Caki2 (cell line): Measurements from ENCODE around the gene ADNP2. TPM values are rescaled to one million over a fixed set of nuclear protein-coding genes. Genes with fewer than 3 reads are reported as not detected.

Experiments used
- DNase-seq: peaks from one replicate; pipeline ENCODE4 v3.0.0-alpha.2; 2015; ENCODE audit warnings: low read depth
- in situ Hi-C: cut with HindIII; loops from 2 replicates; pipeline ENCODE4 v1.10.0; 2016; ENCODE audit warnings: low sequenced_read_pairs, low pct_unique_long_range_greater_than_20kb, mixed read lengths
- total RNA-seq: library from RNA; depleted of rRNA; stranded (reverse); fragments of >200 nt; shearing (Covaris generic); gene quantifications from 2 replicates; pipeline ENCODE4 v1.2.3, GENCODE V29; 2014; ENCODE audit warnings: low replicate concordance; rRNA removed

ADNP2 gene
- total RNA-seq, 1 experiment from 2014 or later = 8.1 TPM

DNA sequence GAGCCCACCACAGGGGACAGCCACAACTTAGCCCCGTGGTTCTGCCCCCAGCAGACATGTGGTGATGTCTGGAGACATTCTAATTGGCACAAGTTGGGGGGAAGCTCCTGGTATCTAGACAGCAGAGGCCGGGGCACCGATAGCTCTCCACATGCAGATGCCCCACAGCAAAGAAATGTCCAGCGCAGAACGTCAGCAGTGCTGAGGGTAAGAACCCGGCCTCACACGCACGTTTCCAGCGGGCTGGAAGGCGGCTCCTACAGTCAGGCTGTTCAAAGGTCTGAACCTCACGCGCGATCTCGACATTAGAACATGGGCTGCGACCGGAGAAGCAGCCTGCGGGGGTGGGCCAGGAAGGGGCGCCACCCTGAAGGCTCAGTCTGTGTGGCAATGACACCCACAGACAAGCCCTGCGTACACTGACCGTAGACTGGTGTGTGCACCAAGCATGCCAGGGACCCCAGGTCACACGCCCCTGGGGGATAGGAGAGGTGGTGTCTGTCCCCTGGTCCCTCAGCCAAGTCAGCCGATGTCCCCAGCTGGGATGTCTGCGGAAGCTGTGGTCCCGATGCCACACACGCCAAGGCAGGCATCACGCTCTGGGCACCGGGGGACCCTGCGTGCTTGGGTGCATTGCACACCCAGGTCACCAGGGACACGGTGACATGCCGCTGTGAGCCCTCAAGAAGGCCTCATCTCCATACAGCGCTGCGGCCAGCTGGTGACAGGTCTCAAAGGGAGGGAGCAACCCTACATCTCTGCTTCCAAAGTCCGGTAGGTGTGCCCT lies 71.9 kb downstream of the ADNP2 start:
- in situ Hi-C loops = no loop called here
- no peak for DNase-seq

DNA sequence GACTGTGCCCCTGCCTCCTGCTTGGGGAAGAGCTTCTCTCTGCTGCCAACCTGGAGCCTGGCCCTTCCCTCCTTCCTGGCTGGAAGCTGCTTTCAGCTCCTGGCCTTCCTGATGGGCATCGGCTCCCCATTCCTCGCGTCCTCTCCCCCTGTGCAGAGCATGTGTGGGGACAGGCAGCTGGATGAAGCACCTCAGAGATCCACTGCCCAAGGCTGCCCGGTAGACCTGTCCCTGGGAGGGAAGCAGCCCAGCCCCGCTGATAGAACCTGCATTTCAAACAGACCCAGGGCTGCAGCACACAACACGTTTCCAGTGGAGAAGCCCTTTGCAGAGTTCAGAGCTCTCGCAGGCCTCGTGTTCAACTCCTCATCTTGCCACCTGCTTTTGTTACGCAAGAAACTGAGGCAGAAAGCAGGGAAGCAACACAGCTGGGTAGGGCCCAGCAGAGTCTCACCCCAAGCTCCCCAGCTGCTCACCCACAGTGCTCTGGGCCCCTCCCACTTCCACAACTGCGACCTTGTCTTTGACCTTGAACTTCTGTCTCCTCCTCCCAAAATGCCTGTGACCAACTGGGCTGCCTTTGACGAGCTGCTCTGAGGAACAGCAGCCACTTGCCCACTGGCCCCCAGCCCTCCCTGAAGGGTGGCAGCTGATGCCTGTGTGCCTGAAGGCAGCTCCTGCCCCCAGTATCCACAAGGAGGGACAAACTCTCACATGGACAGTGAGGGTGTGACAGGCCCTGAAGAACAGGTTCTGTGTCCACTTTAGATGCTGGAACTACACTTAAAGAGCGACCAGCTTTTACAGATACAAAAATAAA lies 72.8 kb downstream of the ADNP2 start:
- DNase-seq = no peak
- in situ Hi-C loops = no loop called here

DNA sequence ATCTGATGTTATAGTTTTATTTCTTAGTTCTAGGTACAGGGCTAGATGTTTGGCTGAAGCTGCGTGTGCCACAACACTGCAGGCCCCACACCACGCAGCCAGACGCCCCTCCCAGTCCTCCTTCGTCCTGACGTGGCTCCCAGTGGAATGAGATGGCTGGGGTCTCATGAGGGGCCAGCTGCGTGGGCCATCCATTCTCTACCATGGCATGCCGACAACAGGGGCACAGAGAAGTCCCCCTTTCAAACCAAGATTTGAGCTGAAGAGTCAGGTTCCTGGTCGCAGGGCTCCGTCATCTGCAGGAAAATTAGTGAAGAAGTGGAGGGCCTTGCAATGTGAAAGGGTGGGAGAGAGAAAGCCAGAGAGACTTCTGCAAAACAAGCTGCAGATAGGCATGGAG lies 73.8 kb downstream of the ADNP2 start:
- in situ Hi-C loops = no loop called here

DNA sequence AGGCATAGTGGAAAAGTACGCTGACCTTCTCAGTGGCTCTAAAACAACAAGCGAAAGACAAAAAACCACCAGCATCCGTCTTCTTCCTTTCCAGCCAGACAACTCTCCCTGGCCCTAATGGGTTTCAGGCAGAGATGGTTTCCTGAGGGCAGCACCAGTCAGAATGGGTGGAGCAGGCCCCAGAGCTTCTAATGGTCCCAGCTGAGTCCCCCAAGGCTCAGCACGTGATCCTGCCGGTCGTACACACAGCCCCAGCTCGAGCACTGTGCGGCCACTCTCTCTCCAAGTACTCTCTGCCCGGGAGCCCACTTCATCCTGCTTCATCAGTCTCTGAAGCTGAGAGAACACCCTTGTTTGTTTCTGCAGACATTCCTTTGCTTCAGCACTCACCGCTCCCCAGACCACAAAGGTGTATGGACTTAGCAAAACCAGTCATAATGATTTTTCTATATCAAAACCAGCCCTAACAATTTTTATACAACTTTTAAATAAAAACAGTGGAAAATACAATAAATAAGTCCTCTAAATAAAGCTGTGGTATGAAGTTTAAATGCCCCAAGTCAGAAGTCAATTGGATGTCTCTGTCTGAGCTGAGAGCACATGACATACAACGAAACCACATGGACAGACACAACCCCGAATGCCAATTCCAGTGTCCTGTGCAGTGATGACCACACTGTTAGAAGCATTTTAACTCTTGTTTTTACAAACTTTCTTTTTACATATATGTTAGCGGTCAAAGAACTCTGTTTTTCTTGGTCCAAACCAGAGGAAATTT lies 74.4 kb downstream of the ADNP2 start:
- in situ Hi-C loops = no loop called here
- DNase-seq = no peak

More for the DNA sequence above, 73.8 kb downstream of the ADNP2 start:
- no peak for DNase-seq

DNA sequence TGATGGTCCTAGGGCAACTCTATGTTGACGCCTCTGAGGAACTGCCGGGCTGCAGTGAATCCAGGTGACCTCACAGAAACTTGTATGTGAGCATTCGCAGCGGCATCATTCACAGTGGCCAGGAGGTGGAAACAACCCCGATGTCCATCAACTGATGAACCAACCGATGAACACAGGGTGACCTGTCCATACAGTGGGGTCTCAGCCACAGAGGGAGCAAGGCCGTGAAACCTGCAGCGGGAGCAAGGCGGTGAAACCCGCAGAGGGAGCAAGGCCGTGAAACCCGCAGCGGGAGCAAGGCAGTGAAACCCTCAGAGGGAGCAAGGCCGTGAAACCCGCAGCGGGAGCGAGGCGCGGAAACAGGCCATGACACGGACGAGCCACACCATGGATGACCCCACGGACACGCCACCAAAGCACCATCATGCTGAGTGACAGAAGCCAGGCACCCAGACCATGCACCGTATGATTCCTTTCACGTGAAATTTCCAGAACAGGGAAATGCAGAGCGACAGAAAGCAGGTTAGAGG lies 75.2 kb downstream of the ADNP2 start:
- no peak for DNase-seq
- in situ Hi-C loops = no loop called here

DNA sequence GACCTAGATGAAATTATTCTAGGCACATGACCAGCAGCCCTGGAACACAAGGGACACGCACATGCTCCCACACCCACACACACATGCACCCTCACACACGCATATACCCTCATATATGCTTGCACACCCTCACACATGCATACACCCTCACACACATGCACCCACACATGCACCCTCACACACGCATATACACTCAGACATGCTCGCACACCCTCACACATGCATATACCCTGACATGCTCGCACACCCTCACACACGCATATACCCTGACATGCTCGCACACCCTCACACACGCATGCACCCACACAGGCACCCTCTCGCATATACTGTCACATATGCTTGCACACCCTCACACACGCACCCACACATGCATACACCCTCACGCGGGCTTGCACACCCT lies 76.5 kb downstream of the ADNP2 start:
- DNase-seq = no peak
- in situ Hi-C loops = no loop called here

DNA sequence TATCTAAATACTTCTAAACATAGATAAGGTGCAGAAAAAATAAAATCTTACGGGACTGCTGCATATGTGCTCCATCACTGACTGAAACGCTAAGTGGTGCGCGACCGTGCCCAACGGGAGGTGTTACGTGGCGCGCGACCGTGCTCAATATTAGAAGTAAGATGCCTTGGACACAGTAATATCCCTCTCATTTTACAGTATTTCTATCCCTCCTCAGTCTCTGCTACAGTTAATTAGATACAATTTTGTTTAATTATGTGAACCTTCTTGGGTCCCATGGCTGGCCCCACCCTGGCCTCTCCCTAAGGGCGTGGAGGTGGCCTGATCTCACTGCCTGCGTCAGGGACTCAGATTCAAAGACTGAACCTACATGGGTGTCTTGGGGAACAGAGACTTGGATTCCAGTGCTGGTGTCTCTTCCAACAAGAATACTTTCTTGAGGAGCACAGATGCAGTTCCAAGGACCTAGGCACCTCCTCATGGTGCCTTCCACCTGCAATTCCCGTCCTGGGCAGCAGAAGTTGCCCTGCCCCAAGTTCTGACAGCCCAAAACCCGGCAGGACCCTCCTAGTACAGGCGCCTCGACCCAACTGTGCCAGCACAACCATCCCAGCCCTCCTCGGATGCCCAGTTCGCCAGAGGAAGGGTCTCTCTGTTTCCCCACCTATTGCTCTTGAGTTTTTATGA lies 79.0 kb downstream of the ADNP2 start:
- no peak for DNase-seq
- in situ Hi-C loops = no loop called here

DNA sequence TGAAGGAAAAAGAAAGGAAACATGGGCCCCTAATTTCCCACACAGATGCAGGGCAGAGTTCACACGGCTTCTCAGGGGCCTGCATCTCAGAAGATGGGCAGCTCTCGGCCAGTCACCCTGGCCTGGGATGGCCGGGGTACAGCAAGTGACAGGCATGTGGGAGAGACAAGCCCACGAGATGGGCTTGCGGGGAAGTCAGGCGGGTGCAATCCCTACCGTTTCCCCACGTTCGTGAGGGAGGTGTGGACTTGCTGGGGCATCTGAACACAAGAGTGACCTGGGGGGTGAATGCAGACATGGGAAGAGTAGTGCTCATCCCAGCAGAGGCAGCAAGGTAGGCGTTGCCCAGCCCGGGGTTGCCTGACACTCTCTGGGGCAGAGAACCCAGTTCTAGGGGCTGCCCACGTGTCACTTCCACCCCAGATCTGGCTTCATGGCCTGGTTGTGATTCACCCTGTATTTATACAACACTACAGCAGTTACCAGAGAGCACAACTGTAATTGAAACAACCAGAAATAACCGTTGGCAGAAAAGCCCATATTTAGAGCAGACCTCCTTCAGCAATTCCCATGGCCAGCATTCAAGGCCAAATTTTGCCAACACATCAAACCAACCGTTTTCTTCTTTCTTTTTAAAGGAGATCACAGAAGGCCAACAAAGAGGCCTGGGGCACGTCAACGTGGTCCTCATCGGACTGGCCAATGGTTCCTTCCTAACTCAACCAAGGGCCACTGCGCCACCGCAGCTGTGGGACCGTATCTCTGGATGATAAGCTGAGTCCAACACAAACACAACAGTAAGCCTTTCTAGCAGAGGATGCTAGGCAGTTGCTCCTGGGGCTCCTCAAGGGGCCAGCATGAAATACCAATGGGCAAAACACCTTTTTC lies 79.8 kb downstream of the ADNP2 start:
- in situ Hi-C loops = no loop called here
- DNase-seq = no peak

DNA sequence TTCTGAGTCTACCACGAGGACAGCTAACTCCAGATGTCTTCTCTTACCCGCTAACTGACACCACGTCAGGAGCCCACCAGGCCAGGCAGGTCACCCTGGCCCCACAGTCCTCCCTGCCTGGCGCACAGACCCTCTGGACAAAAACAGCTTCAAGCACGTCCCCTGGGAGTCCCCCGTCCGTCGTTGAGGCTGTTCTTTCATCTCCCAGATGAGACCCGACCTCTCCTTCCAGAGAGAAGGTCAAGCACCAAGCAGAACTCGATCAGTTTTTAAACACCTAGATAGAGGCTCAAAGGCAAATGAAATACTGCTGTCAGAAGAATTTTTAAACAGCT lies 80.4 kb downstream of the ADNP2 start:
- in situ Hi-C loops = no loop called here

More for the DNA sequence above, 80.4 kb downstream of the ADNP2 start:
- no peak for DNase-seq

Other genes starting within 250 kb of the ADNP2 start
- 14.4 and 18.0 TPM in 2 replicates for gene SLC66A2, start 157.6 kb upstream of the ADNP2 start, total RNA-seq
- 7.7 and 20.6 TPM in 2 replicates for gene HSBP1L1, start 144.6 kb upstream of the ADNP2 start, total RNA-seq
- 120 and 227 TPM in 2 replicates for gene TXNL4A, start 120.7 kb upstream of the ADNP2 start, total RNA-seq
- gene RBFA, start 74.8 kb upstream of the ADNP2 start, total RNA-seq = 8.7 and 19.9 TPM in 2 replicates
- gene PARD6G, start 138.3 kb downstream of the ADNP2 start, total RNA-seq = 1.2 and 1.3 TPM in 2 replicates